Fibroblast of lung (primary cell): Measurements from ENCODE around the gene TAAR8.
"Not testable (repeated sequence)": the region's sequence is repeated elsewhere in the genome, so short reads cannot be mapped to it uniquely, and the experiment has no call there.

Experiments used
- CTCF ChIP-seq, 2 donors: IDR thresholded peaks in 1 of 2; conservative IDR thresholded peaks in 1 of 2; 1 replicate in 1 of 2; 2 replicates in 1 of 2; pipeline ENCODE4 v1.5.1; 2011 to 2012; ENCODE audit warnings: low read length in 2 of 2, control low read depth in 1 of 2, inconsistent platforms in 1 of 2, low read depth in 1 of 2, mild to moderate bottlenecking in 1 of 2
- EZH2 ChIP-seq: IDR thresholded peaks from 2 replicates; pipeline ENCODE4 v1.5.1; 2012; ENCODE audit warnings: low read length, control low read depth, mild to moderate bottlenecking; ENCODE audit errors: missing control alignments

- TF ChIP-seq CTCF (conservative IDR thresholded peaks at IDR 0.05 in 1 of 2, IDR thresholded peaks at IDR 0.05 in 1 of 2; ENCODE audit: low read depth in 1 of 2, low read length in 2 of 2); EZH2: not testable (repeated sequence)
Observed at GRCh38 chr6:132560087-132560486, 7.6 kb downstream of the TAAR8 start.
